Endodermal cell (in vitro differentiated cells): ENCODE measurements around the gene GABPA. TPM values are rescaled to one million over a fixed set of nuclear protein-coding genes. Genes with fewer than 3 reads are reported as not detected.

Experiments used
- DNase-seq: peaks from one replicate; pipeline ENCODE4 v3.0.0-alpha.2; 2017
- H3K27ac ChIP-seq: 2 replicates; pipeline ENCODE4 v1.5.1; 2013; ENCODE audit warnings: mild to moderate bottlenecking, low read depth, low read length, moderate library complexity
- H3K27me3 ChIP-seq: 2 replicates; pipeline ENCODE4 v1.6.1; 2013; ENCODE audit warnings: mild to moderate bottlenecking, low read length, moderate library complexity; ENCODE audit not compliant: insufficient read depth, control insufficient read depth, poor library complexity, severe bottlenecking
- H3K36me3 ChIP-seq: 2 replicates; pipeline ENCODE4 v1.7.0; 2013; ENCODE audit warnings: mild to moderate bottlenecking, low read length, moderate library complexity; ENCODE audit not compliant: control insufficient read depth, insufficient read depth
- H3K4me1 ChIP-seq: one replicate; pipeline ENCODE4 v1.7.0; 2013; ENCODE audit warnings: low read length; ENCODE audit not compliant: control insufficient read depth, insufficient read depth
- H3K4me3 ChIP-seq: 2 replicates; pipeline ENCODE4 v1.5.1; 2013; ENCODE audit warnings: mild to moderate bottlenecking, low read length, moderate library complexity
- H3K9ac ChIP-seq: 2 replicates; pipeline ENCODE4 v1.6.1; 2013; ENCODE audit warnings: mild to moderate bottlenecking, low read length, moderate library complexity; ENCODE audit not compliant: poor library complexity, severe bottlenecking; ENCODE audit errors: extremely low read depth
- H3K9me3 ChIP-seq: 2 replicates; pipeline ENCODE4 v1.6.1; 2013; ENCODE audit warnings: mild to moderate bottlenecking, low read length, moderate library complexity; ENCODE audit not compliant: control insufficient read depth
- H3K27ac Mint-ChIP-seq: 2 replicates; pipeline ENCODE4 v1.8.0; 2020; ENCODE audit warnings: mixed read lengths
- H3K27me3 Mint-ChIP-seq: 2 replicates; pipeline ENCODE4 v1.8.0; 2021; ENCODE audit warnings: mild to moderate bottlenecking, mixed read lengths; ENCODE audit not compliant: insufficient read depth
- H3K36me3 Mint-ChIP-seq: 2 replicates; pipeline ENCODE4 v1.8.0; 2020; ENCODE audit warnings: low read depth, mixed read lengths
- H3K4me1 Mint-ChIP-seq: 2 replicates; pipeline ENCODE4 v1.8.0; 2020; ENCODE audit warnings: mixed read lengths
- H3K4me3 Mint-ChIP-seq: 2 replicates; pipeline ENCODE4 v1.8.0; 2020; ENCODE audit warnings: mild to moderate bottlenecking, moderate library complexity, mixed read lengths
- H3K9me3 Mint-ChIP-seq: 2 replicates; pipeline ENCODE4 v1.8.0; 2020; ENCODE audit warnings: mild to moderate bottlenecking, mixed read lengths
- WGBS, 2 experiments: methylation state at CpG; one replicate each; pipeline versions ENCODE4 v1.1.5 to v1.1.7; 2013; ENCODE audit warnings: missing lambda C conversion rate in 2 of 2, mixed read lengths in 1 of 2; ENCODE audit not compliant: insufficient coverage in 1 of 2, insufficient read length in 1 of 2; 5-methylcytosine and 5-hydroxymethylcytosine counted together
- total RNA-seq, 2 donors: library from RNA; stranded (reverse); fragmentation: NEBNext Ultra II Directional in 1 of 2; extraction: Animal tissue kit (Norgen Biotek cat#: 25700) in 1 of 2; gene quantifications; 2 replicates in 1 of 2; 3 replicates in 1 of 2; pipeline ENCODE4 v1.2.1, GENCODE V29; 2021
- TF ChIP-seq, protein P1 (sequence below): fragments of 200-600 bp; sonication (generic); conservative IDR thresholded peaks from 2 replicates; pipeline ENCODE4 v1.5.0; 2021; ENCODE audit warnings: antibody characterized with exemption, mild to moderate bottlenecking

Gene GABPA
- total RNA-seq, 2 donors from 2014 or later: 30.4 to 35.3 TPM

GRCh38 chr21:25807191-25807590 is 72.4 kb downstream of the GABPA start:
- Mint-ChIP-seq H3K4me3 (no peak overlapping the region), H3K27ac (no peak overlapping the region), H3K4me1 (no peaks in the 10 kb centered on the region), H3K9me3 (no peaks in the 10 kb centered on the region), H3K27me3 (no peaks in the 10 kb centered on the region), H3K36me3 (no peaks in the 10 kb centered on the region)
- H3K27ac ChIP-seq: no peak overlapping the region
- no peak overlapping the region for H3K4me3 ChIP-seq
- no peaks in the 10 kb centered on the region for H3K9me3 ChIP-seq
- TF ChIP-seq, protein P1, sequence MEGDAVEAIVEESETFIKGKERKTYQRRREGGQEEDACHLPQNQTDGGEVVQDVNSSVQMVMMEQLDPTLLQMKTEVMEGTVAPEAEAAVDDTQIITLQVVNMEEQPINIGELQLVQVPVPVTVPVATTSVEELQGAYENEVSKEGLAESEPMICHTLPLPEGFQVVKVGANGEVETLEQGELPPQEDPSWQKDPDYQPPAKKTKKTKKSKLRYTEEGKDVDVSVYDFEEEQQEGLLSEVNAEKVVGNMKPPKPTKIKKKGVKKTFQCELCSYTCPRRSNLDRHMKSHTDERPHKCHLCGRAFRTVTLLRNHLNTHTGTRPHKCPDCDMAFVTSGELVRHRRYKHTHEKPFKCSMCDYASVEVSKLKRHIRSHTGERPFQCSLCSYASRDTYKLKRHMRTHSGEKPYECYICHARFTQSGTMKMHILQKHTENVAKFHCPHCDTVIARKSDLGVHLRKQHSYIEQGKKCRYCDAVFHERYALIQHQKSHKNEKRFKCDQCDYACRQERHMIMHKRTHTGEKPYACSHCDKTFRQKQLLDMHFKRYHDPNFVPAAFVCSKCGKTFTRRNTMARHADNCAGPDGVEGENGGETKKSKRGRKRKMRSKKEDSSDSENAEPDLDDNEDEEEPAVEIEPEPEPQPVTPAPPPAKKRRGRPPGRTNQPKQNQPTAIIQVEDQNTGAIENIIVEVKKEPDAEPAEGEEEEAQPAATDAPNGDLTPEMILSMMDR: no peak
- no peaks in the 10 kb centered on the region for H3K4me1 ChIP-seq
- DNase-seq: no peak
- no peaks in the 10 kb centered on the region for H3K27me3 ChIP-seq
- WGBS, 2 experiments: 73 to 93% methylated on average over 5 to 6 of the region's 6 CpGs
- no peak overlapping the region for H3K9ac ChIP-seq
- H3K36me3 ChIP-seq: no peaks in the 10 kb centered on the region

- Histone ChIP-seq H3K9me3 (no peaks in the 10 kb centered on the region), H3K9ac (no peak overlapping the region), H3K36me3 (no peaks in the 10 kb centered on the region), H3K27me3 (no peaks in the 10 kb centered on the region), H3K27ac (no peak overlapping the region), H3K4me1 (no peaks in the 10 kb centered on the region), H3K4me3 (no peak overlapping the region)
- Mint-ChIP-seq H3K27ac (no peak overlapping the region), H3K27me3 (no peaks in the 10 kb centered on the region), H3K36me3 (no peaks in the 10 kb centered on the region), H3K4me3 (no peak overlapping the region), H3K4me1 (no peaks in the 10 kb centered on the region), H3K9me3 (no peaks in the 10 kb centered on the region)
- DNase-seq: no peak
- TF ChIP-seq, protein P1: no peak
Observed at GRCh38 chr21:25809013-25809412, 74.2 kb downstream of the GABPA start.

DNA sequence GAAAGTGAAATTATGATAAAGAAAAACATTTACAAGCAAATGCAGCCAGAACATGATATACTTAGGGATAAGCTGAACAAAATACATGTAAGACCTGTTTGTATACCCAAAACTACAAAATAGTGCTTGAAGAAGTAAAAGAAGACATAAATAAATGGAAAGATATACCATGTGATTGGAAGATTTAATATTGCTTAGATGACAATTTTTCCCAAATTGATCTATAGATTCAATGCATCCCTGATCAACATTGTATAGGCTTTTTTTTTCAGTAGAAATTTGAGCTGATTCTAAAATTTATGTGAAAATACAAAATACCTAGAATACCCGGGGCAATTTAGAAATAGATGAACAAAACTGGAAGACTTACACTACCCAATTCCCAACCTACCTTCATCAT is 76.4 kb downstream of the GABPA start:
- WGBS, 2 experiments: 100% methylated on average over 1 of the region's 1 CpG; no CpG with 5 or more reads in 1 of the 2 experiments
- H3K4me3 ChIP-seq: no peak overlapping the region

More for the DNA sequence above, 76.4 kb downstream of the GABPA start:
- Histone ChIP-seq H3K36me3 (no peaks in the 10 kb centered on the region), H3K4me1 (no peaks in the 10 kb centered on the region), H3K27ac (no peak overlapping the region), H3K27me3 (no peaks in the 10 kb centered on the region), H3K9ac (no peak overlapping the region), H3K9me3 (no peaks in the 10 kb centered on the region)
- Mint-ChIP-seq H3K27me3 (no peaks in the 10 kb centered on the region), H3K36me3 (no peaks in the 10 kb centered on the region), H3K9me3 (no peaks in the 10 kb centered on the region), H3K27ac (no peak overlapping the region), H3K4me1 (no peaks in the 10 kb centered on the region), H3K4me3 (no peak overlapping the region)
- no peak for DNase-seq
- TF ChIP-seq, protein P1: no peak
